ENCODE measurements around the gene NOBOX.
"Not testable (repeated sequence)": the region's sequence is repeated elsewhere in the genome, so short reads cannot be mapped to it uniquely, and the experiment has no call there.

Gene NOBOX

GRCh38 chr7:144403649-144404061, at the start of gene NOBOX:
Gene NOBOX (minus strand): TSS chr7:144403693.
- no peak for DNase-seq

- DNase-seq, result no peak
Observed at GRCh38 chr7:144452064-144452463, 48.6 kb upstream of the NOBOX start.

DNA sequence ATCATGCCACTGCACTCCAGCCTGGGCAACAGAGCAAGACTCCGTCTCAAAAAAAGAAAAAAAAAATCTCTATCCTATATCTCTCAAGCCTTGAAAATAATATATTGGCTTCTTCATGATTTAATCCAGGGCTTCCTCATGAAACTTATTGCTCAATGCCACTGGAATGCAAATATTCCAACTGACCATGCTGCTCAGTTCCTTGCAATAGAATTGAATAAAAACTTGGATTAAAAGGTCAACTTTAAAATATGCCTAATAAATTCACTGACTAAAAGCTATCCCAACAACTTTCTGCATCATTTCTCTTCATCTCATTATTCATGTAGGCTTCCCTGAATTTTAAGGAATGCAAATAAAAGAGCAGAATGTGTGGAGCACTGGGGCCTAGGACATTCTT, 42.1 kb upstream of the NOBOX start:
- no peak for DNase-seq

DNA sequence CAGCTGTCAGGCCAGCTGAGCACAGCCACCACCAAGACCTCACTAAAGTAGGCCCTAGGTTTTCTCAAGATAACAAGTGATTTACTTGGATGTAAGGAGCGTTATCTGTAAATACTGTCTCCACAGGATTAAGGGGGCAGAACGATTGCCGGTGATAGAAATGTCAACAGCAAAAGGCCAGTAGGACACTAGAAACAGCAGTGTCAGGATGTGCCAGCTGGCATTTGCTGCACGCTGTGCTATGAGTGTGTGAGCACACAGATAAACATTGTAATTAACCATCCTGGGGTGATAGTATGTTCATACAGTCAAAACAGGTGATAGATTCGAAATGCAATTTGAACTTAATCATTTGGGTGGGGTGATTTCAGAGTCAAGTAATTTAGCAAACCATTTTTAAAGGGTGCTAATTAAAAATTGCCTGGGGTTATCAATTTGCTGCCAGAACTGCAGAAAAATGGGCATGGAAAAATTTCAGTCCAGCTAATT, 36.3 kb upstream of the NOBOX start:
- no peak for DNase-seq

GRCh38 chr7:144438759-144439158, 35.3 kb upstream of the NOBOX start:
- no peak for DNase-seq

GRCh38 chr7:144437370-144438191, 34.1 kb upstream of the NOBOX start:
- peak in 5 of 6 experiments; percentile 1 to 51 (median 33) for DNase-seq

- DNase-seq, result no peak
Observed at GRCh38 chr7:144436500-144436899, 33.0 kb upstream of the NOBOX start.

DNA sequence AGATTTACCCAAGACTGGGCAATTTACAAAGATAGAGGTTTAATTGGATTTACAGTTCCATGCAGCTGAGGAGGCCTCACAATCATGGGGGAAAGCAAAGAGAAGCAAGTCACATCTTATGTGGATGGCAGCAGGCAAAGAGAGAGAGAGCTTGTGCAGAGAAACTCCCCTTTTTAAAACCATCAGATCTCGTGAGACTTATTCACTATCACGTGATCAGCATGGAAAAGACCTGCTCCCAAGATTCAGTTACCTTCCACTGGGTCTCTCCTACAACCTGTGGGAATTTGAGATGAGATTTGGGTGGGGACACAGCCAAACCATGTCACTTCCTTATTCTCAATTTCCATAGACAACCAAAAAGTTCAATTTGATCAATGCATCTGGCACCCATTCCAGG, 24.9 kb upstream of the NOBOX start:
- DNase-seq, result no peak

GRCh38 chr7:144427539-144427938, 24.0 kb upstream of the NOBOX start:
- not testable (repeated sequence) for DNase-seq

DNA sequence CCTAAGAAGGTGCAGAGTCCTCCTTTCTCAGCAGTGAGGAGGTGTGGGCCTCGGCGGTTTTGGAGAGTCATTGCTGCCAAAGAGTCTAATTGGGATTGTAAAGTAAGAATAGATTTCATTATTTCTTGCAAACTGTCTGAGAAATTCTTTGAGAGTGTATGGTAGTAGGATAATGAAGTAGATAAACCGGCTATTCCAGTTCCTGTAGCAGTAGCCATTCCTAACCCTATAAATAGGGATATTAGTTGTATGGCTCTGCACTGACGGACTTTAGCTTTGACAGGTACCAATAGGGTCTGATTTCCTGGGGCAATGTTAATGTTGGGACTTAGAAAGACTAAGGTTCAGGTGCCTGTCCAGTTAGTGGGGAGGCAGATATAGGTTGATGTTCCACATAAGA, 15.4 kb upstream of the NOBOX start:
- not testable (repeated sequence) for DNase-seq

DNA sequence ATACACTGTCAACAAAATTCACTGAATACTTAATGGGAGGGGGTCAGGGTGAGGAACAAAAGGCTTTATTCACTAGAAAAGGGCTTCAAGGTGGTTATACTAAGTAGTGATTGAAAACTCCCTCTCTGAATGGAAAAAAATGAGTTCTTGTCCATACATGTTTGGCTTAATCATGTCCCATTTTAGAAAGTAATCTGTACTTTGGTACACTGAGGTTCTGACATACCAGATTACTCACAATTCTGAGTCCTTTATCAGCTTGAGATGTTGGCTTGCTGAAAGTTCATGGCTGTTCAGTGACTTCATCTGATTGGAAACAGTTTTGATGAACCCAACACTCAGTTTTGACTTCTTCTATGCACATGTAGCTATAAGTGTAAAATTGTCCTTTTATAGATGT, 12.8 kb upstream of the NOBOX start:
- no peak for DNase-seq

- no peak for DNase-seq
Observed at GRCh38 chr7:144415858-144416257, 12.4 kb upstream of the NOBOX start.

- DNase-seq, result no peak
Observed at GRCh38 chr7:144414815-144415214, 11.3 kb upstream of the NOBOX start.

GRCh38 chr7:144410441-144410840, 6.9 kb upstream of the NOBOX start:
- DNase-seq, result no peak

DNA sequence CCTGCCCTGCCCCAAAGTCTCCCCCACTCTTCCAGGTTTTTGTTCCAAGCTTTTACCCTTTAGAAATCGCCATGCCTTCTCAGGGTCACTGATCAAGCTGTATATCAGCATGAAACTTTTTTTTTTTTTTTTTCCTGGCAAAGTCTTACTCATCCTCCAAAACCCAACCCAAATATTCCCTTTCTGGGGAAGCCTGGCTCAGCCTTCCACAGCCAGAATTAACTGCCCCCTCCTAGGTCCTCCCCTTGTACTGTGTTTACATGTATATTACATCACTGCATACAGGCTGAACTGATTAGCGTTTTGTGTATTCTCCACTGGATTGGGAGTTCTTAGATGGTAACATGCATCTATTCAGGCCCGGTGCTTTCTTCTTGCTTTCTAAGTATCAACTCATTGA, 4.6 kb upstream of the NOBOX start:
- DNase-seq, result no peak

- DNase-seq, result no peak
Observed at GRCh38 chr7:144407266-144407931, 3.9 kb upstream of the NOBOX start.

DNA sequence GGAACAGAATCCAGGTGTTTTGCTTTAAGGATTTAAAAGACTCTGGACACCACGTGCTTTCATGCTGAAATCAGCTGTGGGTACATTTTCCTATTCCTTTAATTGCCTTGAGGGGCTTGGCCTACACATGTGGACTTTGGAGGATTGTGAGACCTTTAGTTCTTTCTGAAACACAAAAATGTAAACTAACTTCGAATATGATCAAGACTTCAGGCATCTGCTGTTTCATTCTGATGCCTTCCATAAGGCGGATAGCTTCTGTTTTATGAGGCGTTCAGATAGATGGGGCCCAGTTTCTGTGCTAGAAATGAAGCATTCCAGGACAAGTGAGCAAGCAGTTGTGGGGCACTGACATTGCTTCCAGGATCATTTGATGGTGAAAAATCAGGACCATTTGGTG, 1.5 kb upstream of the NOBOX start:
- no peak for DNase-seq

GRCh38 chr7:144403102-144403501, 391 bp downstream of the NOBOX start:
- no peak for DNase-seq

GRCh38 chr7:144401490-144401889, 2.0 kb downstream of the NOBOX start:
- DNase-seq, result no peak

GRCh38 chr7:144399946-144400345, 3.5 kb downstream of the NOBOX start:
- no peak for DNase-seq

GRCh38 chr7:144398911-144399310, 4.6 kb downstream of the NOBOX start:
- no peak for DNase-seq

GRCh38 chr7:144398291-144398690, 5.2 kb downstream of the NOBOX start:
- DNase-seq, result no peak

GRCh38 chr7:144397086-144397485, 6.4 kb downstream of the NOBOX start:
- no peak for DNase-seq

DNA sequence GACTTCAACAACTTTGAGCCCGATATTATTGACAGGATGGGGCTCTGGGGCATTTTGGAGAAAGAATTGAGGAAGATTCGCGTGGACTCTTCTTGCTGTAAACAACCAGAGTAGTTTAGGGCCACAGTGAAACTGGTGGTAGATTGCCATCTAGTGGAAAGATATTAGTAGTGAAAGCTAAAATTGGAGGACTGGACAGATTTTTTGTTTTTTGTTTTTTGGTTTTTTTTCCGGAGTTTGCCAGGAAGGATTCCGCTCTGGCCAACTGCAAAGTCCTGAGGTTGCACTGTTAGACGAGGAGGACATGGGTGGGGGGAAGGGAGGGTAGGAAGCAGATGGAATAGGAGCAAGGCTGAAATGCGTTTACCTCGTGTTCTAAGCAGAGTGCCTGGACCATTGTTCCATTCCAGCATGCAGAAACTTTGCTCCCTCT, 11.7 kb downstream of the NOBOX start:
- peak in 4 of 6 experiments; percentile 1 to 67 (median 48) for DNase-seq

All from stimulated activated naive CD4-positive, alpha-beta T cell (primary cell).